GM18951 (cell line): ENCODE measurements around the gene STEEP1.

Experiments
- POLR2A ChIP-seq: IDR thresholded peaks from 4 replicates; pipeline ENCODE4 v1.6.1; 2011; ENCODE audit warnings: mild to moderate bottlenecking; ENCODE audit not compliant: insufficient read length, insufficient read depth; ENCODE audit errors: extremely low read depth
- in situ Hi-C: fragments of 300-500 bp; cut with MboI; formaldehyde crosslinking; loops from one replicate; pipeline ENCODE4 v1.12.0; 2022; ENCODE audit warnings: low sequenced_read_pairs, mixed read lengths, inconsistent platforms; ENCODE audit not compliant: unreplicated experiment

Gene STEEP1

GRCh38 chrX:119492463-119492862 lies 72.7 kb downstream of the STEEP1 start:
- in situ Hi-C loops: no loop called here
- TF ChIP-seq POLR2A: no peak

GRCh38 chrX:119489212-119490074 lies 75.8 kb downstream of the STEEP1 start:
- TF ChIP-seq POLR2A: no peak
- in situ Hi-C loops: no loop called here

GRCh38 chrX:119488749-119489148 lies 76.5 kb downstream of the STEEP1 start:
- no peak for TF ChIP-seq POLR2A
- in situ Hi-C loops: no loop called here
